ENCODE results near the gene COL9A3. TPM values are rescaled to one million over a fixed set of nuclear protein-coding genes. Genes with fewer than 3 reads are reported as not detected.

Gene COL9A3
- total RNA-seq, 1 experiment from 2014 or later: 8.5 TPM

DNA sequence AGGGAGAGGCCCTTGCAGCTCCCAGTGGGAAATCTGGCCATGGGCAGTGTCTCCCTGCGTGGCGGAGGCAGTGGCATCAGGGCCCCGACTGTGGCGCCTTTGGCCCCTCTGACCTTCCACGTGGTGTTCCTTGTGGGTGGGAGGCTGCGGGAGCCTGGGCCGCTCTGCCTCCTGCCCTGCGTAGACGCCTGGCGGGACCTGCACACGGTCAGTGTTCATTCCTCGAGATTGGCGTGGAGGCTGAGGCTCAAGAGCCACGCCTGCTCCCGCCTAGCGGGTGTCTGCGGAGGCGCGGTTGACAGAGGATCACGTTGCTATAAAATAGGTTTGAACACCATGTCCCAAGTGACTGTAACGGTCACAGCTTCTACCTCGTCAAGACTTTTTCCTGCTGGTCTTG, 14.0 kb downstream of the COL9A3 start:
- ChIA-PET CTCF (interaction anchor here (0.6 kb wide), 2 partner anchors 19 to 33 kb away, joined by 3 to 5 read pairs; no protein-coding TSS in a partner anchor), POLR2A (ENCODE audit: unreplicated experiment) (no interaction called here)
- peak overlapping the region; percentile 6; the same call in 1 of the 2 replicates for H3K4me3 ChIP-seq

DNA sequence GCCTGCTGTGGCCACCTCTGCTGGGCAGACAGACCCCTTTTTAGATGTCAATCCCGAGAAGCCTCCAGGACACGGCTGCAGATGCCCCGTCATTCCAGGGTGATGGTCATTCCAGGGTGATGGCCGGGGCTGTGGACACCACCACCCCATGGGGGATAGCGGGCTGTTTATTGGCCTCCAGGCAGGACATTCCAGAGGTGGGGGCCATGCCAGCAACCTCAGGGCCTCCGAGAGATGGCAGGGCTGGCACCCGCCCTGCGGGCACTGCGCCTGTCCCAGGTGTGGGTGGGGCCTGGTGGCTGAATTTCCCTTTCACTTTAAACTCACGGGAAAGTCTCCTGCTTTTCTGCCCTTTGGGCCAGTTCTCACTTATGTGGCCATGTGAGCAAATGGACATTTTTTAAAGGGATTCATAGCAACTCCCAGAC, 14.5 kb downstream of the COL9A3 start:
- intact Hi-C loops (cut with micrococcal nuclease; ENCODE audit: unreplicated experiment): no loop called here
- Histone ChIP-seq H3K36me3 (ENCODE audit: low read depth) (no peaks in the 10 kb centered on the region), H3K27ac (0 out of 2 replicates have a peak overlapping the region, but pooled peaks have one; percentile 26), H3K27me3 (ENCODE audit: insufficient read depth, low read depth) (no peaks in the 10 kb centered on the region), H3K79me2 (ENCODE audit: low read depth) (no peaks in the 10 kb centered on the region), H3K4me1 (replicated peaks; ENCODE audit: insufficient read depth) (peaks cover 33% of the 10 kb centered on the region), H3K9me3 (ENCODE audit: insufficient read depth, low read depth) (no peaks in the 10 kb centered on the region), H3K4me2 (peak overlapping the region; percentile 61), H3K4me3 (peak overlapping the region; percentile 6; the same call in 1 of the 2 replicates), H3K9me2 (ENCODE audit: insufficient read depth) (no peaks in the 10 kb centered on the region), H3F3A (ENCODE audit: insufficient read depth, low read depth) (peaks cover 15% of the 10 kb centered on the region; the same call in 1 of the 2 replicates), H2AFZ (no peak overlapping the region), H4K20me1 (ENCODE audit: insufficient read depth) (no peaks in the 10 kb centered on the region)
- CTCF ChIA-PET: interaction anchor here (1.4 kb wide), 1 partner anchor 16 kb away, joined by 4 read pairs; no protein-coding TSS in a partner anchor
- POLR2A ChIA-PET (ENCODE audit: unreplicated experiment): no interaction called here
- DNase-seq: peak; percentile 71 to 93
- BruUV-seq (replicated peaks): no TSS peak
- TF ChIP-seq, protein P1, sequence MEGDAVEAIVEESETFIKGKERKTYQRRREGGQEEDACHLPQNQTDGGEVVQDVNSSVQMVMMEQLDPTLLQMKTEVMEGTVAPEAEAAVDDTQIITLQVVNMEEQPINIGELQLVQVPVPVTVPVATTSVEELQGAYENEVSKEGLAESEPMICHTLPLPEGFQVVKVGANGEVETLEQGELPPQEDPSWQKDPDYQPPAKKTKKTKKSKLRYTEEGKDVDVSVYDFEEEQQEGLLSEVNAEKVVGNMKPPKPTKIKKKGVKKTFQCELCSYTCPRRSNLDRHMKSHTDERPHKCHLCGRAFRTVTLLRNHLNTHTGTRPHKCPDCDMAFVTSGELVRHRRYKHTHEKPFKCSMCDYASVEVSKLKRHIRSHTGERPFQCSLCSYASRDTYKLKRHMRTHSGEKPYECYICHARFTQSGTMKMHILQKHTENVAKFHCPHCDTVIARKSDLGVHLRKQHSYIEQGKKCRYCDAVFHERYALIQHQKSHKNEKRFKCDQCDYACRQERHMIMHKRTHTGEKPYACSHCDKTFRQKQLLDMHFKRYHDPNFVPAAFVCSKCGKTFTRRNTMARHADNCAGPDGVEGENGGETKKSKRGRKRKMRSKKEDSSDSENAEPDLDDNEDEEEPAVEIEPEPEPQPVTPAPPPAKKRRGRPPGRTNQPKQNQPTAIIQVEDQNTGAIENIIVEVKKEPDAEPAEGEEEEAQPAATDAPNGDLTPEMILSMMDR (conservative IDR thresholded peaks at IDR 0.05): no peak
- TF ChIP-seq EZH2 (IDR thresholded peaks at IDR 0.05; ENCODE audit: low read depth): no peak

More for the DNA sequence above, 14.0 kb downstream of the COL9A3 start:
- Histone ChIP-seq H3K9me2 (ENCODE audit: insufficient read depth) (no peaks in the 10 kb centered on the region), H3K9me3 (ENCODE audit: insufficient read depth, low read depth) (no peaks in the 10 kb centered on the region), H3K27me3 (ENCODE audit: insufficient read depth, low read depth) (no peaks in the 10 kb centered on the region), H3F3A (ENCODE audit: insufficient read depth, low read depth) (peaks cover 17% of the 10 kb centered on the region; the same call in 1 of the 2 replicates), H3K79me2 (ENCODE audit: low read depth) (no peaks in the 10 kb centered on the region), H3K4me2 (peak overlapping the region; percentile 61), H4K20me1 (ENCODE audit: insufficient read depth) (no peaks in the 10 kb centered on the region), H3K27ac (no peak overlapping the region), H3K36me3 (ENCODE audit: low read depth) (no peaks in the 10 kb centered on the region), H3K4me1 (replicated peaks; ENCODE audit: insufficient read depth) (peaks cover 33% of the 10 kb centered on the region), H2AFZ (no peak overlapping the region)
- intact Hi-C loops (cut with micrococcal nuclease; ENCODE audit: unreplicated experiment): no loop called here
- peak in 1 of 2 experiments; percentile 42 for DNase-seq
- no TSS peak for BruUV-seq (replicated peaks)
- TF ChIP-seq, protein P1 (conservative IDR thresholded peaks at IDR 0.05): no peak
- TF ChIP-seq EZH2 (IDR thresholded peaks at IDR 0.05; ENCODE audit: low read depth): no peak

DNA sequence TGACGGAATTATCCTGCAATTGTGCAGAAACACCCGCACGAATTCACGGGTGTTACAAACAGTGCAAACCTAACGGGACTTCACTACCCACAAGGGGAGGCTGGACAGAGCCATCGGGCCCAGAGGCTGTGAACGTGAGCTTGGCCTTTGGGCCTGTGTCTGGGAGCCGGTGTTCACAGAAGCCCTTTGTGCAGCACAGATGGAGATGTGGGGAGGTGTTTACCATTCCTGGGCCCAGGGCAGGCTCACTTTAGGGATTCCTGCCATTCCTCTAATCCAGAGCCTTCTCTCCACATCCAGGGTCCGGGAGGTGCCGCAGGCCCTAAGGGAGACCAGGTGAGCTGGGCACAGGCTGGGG, 15.0 kb downstream of the COL9A3 start:
- H3K9me3 ChIP-seq (ENCODE audit: insufficient read depth, low read depth): no peaks in the 10 kb centered on the region
- 0 out of 2 replicates have a peak overlapping the region, but pooled peaks have one; percentile 26 for H3K27ac ChIP-seq
- no peaks in the 10 kb centered on the region for H3K27me3 ChIP-seq (ENCODE audit: insufficient read depth, low read depth)
- H3K4me3 ChIP-seq: peak overlapping the region; percentile 6; the same call in 1 of the 2 replicates
- POLR2A ChIA-PET (ENCODE audit: unreplicated experiment): interaction anchor here (0.7 kb wide), 1 partner anchor 56 kb away, joined by 3 read pairs; no protein-coding TSS in a partner anchor
- BruUV-seq (replicated peaks): no TSS peak
- H3K36me3 ChIP-seq (ENCODE audit: low read depth): no peaks in the 10 kb centered on the region
- H3K4me2 ChIP-seq: peak overlapping the region; percentile 61
- no peak for TF ChIP-seq EZH2 (IDR thresholded peaks at IDR 0.05; ENCODE audit: low read depth)
- TF ChIP-seq, protein P1 (conservative IDR thresholded peaks at IDR 0.05): no peak
- CTCF ChIA-PET: interaction anchor here (1.4 kb wide), 1 partner anchor 16 kb away, joined by 4 read pairs; no protein-coding TSS in a partner anchor
- DNase-seq: no peak
- H3K9me2 ChIP-seq (ENCODE audit: insufficient read depth): no peaks in the 10 kb centered on the region
- H3K4me1 ChIP-seq (replicated peaks; ENCODE audit: insufficient read depth): peaks cover 33% of the 10 kb centered on the region
- peaks cover 15% of the 10 kb centered on the region; the same call in 1 of the 2 replicates for H3F3A ChIP-seq (ENCODE audit: insufficient read depth, low read depth)
- intact Hi-C loops (cut with micrococcal nuclease; ENCODE audit: unreplicated experiment): no loop called here
- no peak overlapping the region for H2AFZ ChIP-seq
- H3K79me2 ChIP-seq (ENCODE audit: low read depth): no peaks in the 10 kb centered on the region
- no peaks in the 10 kb centered on the region for H4K20me1 ChIP-seq (ENCODE audit: insufficient read depth)

All from PC-9 (cell line).